Activated naive CD8-positive, alpha-beta T cell treated with anti-CD3 and anti-CD28 coated beads, Interleukin-2, amount 10 ng/mL, durations not matched to agents 7 days and 5 days (primary cell): ENCODE data around the gene KCTD1. TPM values are rescaled to one million over a fixed set of nuclear protein-coding genes. Genes with fewer than 3 reads are reported as not detected.
"Not testable (repeated sequence)": the region's sequence is repeated elsewhere in the genome, so short reads cannot be mapped to it uniquely, and the experiment has no call there.

Source experiments
- ATAC-seq: fragments of 150-1000 bp; cut with Tn5 transposase; one replicate; pipeline ENCODE4 v1.10.0; 2021; ENCODE audit warnings: low read depth, moderate library complexity
- POLR2A ChIA-PET: fragments of 350-600 bp; sonication (Branson Sonifier 250); formaldehyde crosslinking; loops from one replicate; lab custom pipeline; 2021; ENCODE audit warnings: antibody characterized with exemption; lab: Charles Lee
- DNase-seq: peaks from one replicate; pipeline ENCODE4 v3.0.0; 2021
- H3K27ac Mint-ChIP-seq: one replicate; pipeline ENCODE4 v1.8.0; 2022; ENCODE audit warnings: mild to moderate bottlenecking, mixed read lengths
- H3K27me3 Mint-ChIP-seq: one replicate; pipeline ENCODE4 v1.8.0; 2022; ENCODE audit warnings: mild to moderate bottlenecking, moderate library complexity, mixed read lengths
- H3K36me3 Mint-ChIP-seq: one replicate; pipeline ENCODE4 v1.8.0; 2021; ENCODE audit warnings: mild to moderate bottlenecking, mixed read lengths
- H3K4me1 Mint-ChIP-seq: one replicate; pipeline ENCODE4 v1.8.0; 2021; ENCODE audit warnings: mixed read lengths
- H3K4me3 Mint-ChIP-seq: one replicate; pipeline ENCODE4 v1.8.0; 2022; ENCODE audit warnings: mild to moderate bottlenecking, moderate library complexity, mixed read lengths
- H3K9me3 Mint-ChIP-seq: one replicate; pipeline ENCODE4 v1.8.0; 2021; ENCODE audit warnings: mixed read lengths
- total RNA-seq, 2 experiments: library from RNA; stranded (reverse); gene quantifications; one replicate each; pipeline ENCODE4 v1.2.3, GENCODE V29; 2021

KCTD1 gene
- total RNA-seq, 2 experiments from 2014 or later, result 4.0 to 4.1 TPM

GRCh38 chr18:26440644-26441043, 107.7 kb downstream of the KCTD1 start:
- Mint-ChIP-seq H3K36me3 (no peaks in the 10 kb centered on the region), H3K4me3 (no peak overlapping the region), H3K9me3 (no peaks in the 10 kb centered on the region), H3K27me3 (peaks cover 21% of the 10 kb centered on the region), H3K27ac (no peak overlapping the region), H3K4me1 (no peaks in the 10 kb centered on the region)
- no peak for ATAC-seq
- POLR2A ChIA-PET, result no interaction called here
- DNase-seq, result no peak

- Mint-ChIP-seq H3K27ac (no peak overlapping the region), H3K4me3 (no peak overlapping the region), H3K4me1 (no peaks in the 10 kb centered on the region), H3K27me3 (peaks cover 15% of the 10 kb centered on the region), H3K9me3 (no peaks in the 10 kb centered on the region), H3K36me3 (no peaks in the 10 kb centered on the region)
- DNase-seq, result no peak
- ATAC-seq, result no peak
- POLR2A ChIA-PET, result no interaction called here
Measured at GRCh38 chr18:26439537-26439936, 108.8 kb downstream of the KCTD1 start.

- no peaks in the 10 kb centered on the region for H3K9me3 Mint-ChIP-seq
- no peak overlapping the region for H3K4me3 Mint-ChIP-seq
- H3K4me1 Mint-ChIP-seq, result no peaks in the 10 kb centered on the region
- no peak for ATAC-seq
- POLR2A ChIA-PET, result no interaction called here
- no peaks in the 10 kb centered on the region for H3K36me3 Mint-ChIP-seq
- no peak overlapping the region for H3K27ac Mint-ChIP-seq
- H3K27me3 Mint-ChIP-seq, result peaks cover 16% of the 10 kb centered on the region
- DNase-seq, result no peak
Measured at GRCh38 chr18:26438980-26439379, 109.4 kb downstream of the KCTD1 start.

- POLR2A ChIA-PET, H3K4me3 Mint-ChIP-seq, H3K36me3 Mint-ChIP-seq, H3K9me3 Mint-ChIP-seq, H3K4me1 Mint-ChIP-seq, ATAC-seq, DNase-seq, H3K27ac Mint-ChIP-seq: not testable (repeated sequence)
- peaks cover 14% of the 10 kb centered on the region for H3K27me3 Mint-ChIP-seq
Measured at GRCh38 chr18:26437634-26438033, 110.7 kb downstream of the KCTD1 start.

- Mint-ChIP-seq H3K4me1 (no peaks in the 10 kb centered on the region), H3K4me3 (no peak overlapping the region), H3K36me3 (no peaks in the 10 kb centered on the region), H3K27me3 (peaks cover 11% of the 10 kb centered on the region), H3K27ac (no peak overlapping the region), H3K9me3 (no peaks in the 10 kb centered on the region)
- ATAC-seq, result no peak
- no peak for DNase-seq
- POLR2A ChIA-PET, result no interaction called here
Measured at GRCh38 chr18:26436176-26437051, 111.9 kb downstream of the KCTD1 start.

- no peaks in the 10 kb centered on the region for H3K36me3 Mint-ChIP-seq
- H3K4me3 Mint-ChIP-seq, result no peak overlapping the region
- H3K9me3 Mint-ChIP-seq, result no peaks in the 10 kb centered on the region
- H3K27me3 Mint-ChIP-seq, result peaks cover 12% of the 10 kb centered on the region
- DNase-seq, result no peak
- no peak for ATAC-seq
- no peak overlapping the region for H3K27ac Mint-ChIP-seq
- POLR2A ChIA-PET, result no interaction called here
- no peaks in the 10 kb centered on the region for H3K4me1 Mint-ChIP-seq
Measured at GRCh38 chr18:26435415-26436095, 112.8 kb downstream of the KCTD1 start.

GRCh38 chr18:26434887-26435286, 113.5 kb downstream of the KCTD1 start:
- Mint-ChIP-seq H3K27me3 (peaks cover 12% of the 10 kb centered on the region), H3K27ac (no peak overlapping the region), H3K4me3 (no peak overlapping the region)

GRCh38 chr18:26432651-26433424, 115.5 kb downstream of the KCTD1 start:
- H3K27me3 Mint-ChIP-seq, result peaks cover 7% of the 10 kb centered on the region
- ATAC-seq (no peak), DNase-seq (no peak)
- POLR2A ChIA-PET, result no interaction called here
- no peak overlapping the region for H3K27ac Mint-ChIP-seq
- H3K36me3 Mint-ChIP-seq, result no peaks in the 10 kb centered on the region
- no peak overlapping the region for H3K4me3 Mint-ChIP-seq
- H3K4me1 Mint-ChIP-seq, result no peaks in the 10 kb centered on the region
- no peaks in the 10 kb centered on the region for H3K9me3 Mint-ChIP-seq

More at GRCh38 chr18:26434887-26435286, 113.5 kb downstream of the KCTD1 start:
- POLR2A ChIA-PET, result no interaction called here
- DNase-seq, result no peak
- no peaks in the 10 kb centered on the region for H3K9me3 Mint-ChIP-seq
- ATAC-seq, result no peak
- H3K4me1 Mint-ChIP-seq, result no peaks in the 10 kb centered on the region
- no peaks in the 10 kb centered on the region for H3K36me3 Mint-ChIP-seq

GRCh38 chr18:26429535-26430226, 118.7 kb downstream of the KCTD1 start:
- H3K9me3 Mint-ChIP-seq, result no peaks in the 10 kb centered on the region
- H3K36me3 Mint-ChIP-seq, result no peaks in the 10 kb centered on the region

GRCh38 chr18:26425148-26425531, 123.2 kb downstream of the KCTD1 start:
- no peaks in the 10 kb centered on the region for H3K9me3 Mint-ChIP-seq
- no peaks in the 10 kb centered on the region for H3K36me3 Mint-ChIP-seq
- H3K27ac Mint-ChIP-seq, result no peak overlapping the region
- DNase-seq (no peak), ATAC-seq (no peak)
- H3K4me1 Mint-ChIP-seq, result peaks cover 1% of the 10 kb centered on the region
- no peaks in the 10 kb centered on the region for H3K27me3 Mint-ChIP-seq
- H3K4me3 Mint-ChIP-seq, result no peak overlapping the region
- POLR2A ChIA-PET, result no interaction called here

More at GRCh38 chr18:26429535-26430226, 118.7 kb downstream of the KCTD1 start:
- Mint-ChIP-seq H3K27me3 (peaks cover 4% of the 10 kb centered on the region), H3K27ac (no peak overlapping the region), H3K4me3 (no peak overlapping the region), H3K4me1 (peaks cover under 1% of the 10 kb centered on the region)
- POLR2A ChIA-PET, result no interaction called here
- DNase-seq, result no peak
- no peak for ATAC-seq

- no peaks in the 10 kb centered on the region for H3K9me3 Mint-ChIP-seq
- ATAC-seq, result no peak
- H3K4me1 Mint-ChIP-seq, result peaks cover 1% of the 10 kb centered on the region
- H3K4me3 Mint-ChIP-seq, result no peak overlapping the region
- no peaks in the 10 kb centered on the region for H3K27me3 Mint-ChIP-seq
- no peak overlapping the region for H3K27ac Mint-ChIP-seq
- DNase-seq, result no peak
- POLR2A ChIA-PET, result no interaction called here
- no peaks in the 10 kb centered on the region for H3K36me3 Mint-ChIP-seq
Measured at GRCh38 chr18:26424428-26425147, 123.8 kb downstream of the KCTD1 start.

GRCh38 chr18:26422472-26423162, 125.7 kb downstream of the KCTD1 start:
- Mint-ChIP-seq H3K4me3 (no peak overlapping the region), H3K9me3 (no peaks in the 10 kb centered on the region)

More at GRCh38 chr18:26422472-26423162, 125.7 kb downstream of the KCTD1 start:
- POLR2A ChIA-PET, result no interaction called here
- ATAC-seq, result no peak
- H3K36me3 Mint-ChIP-seq, result no peaks in the 10 kb centered on the region
- no peak overlapping the region for H3K27ac Mint-ChIP-seq
- no peak for DNase-seq
- H3K4me1 Mint-ChIP-seq, result peaks cover 1% of the 10 kb centered on the region
- no peaks in the 10 kb centered on the region for H3K27me3 Mint-ChIP-seq
